ENCODE results near the gene KCNH4. TPM values are rescaled to one million over a fixed set of nuclear protein-coding genes. Genes with fewer than 3 reads are reported as not detected.

The KCNH4 gene
- total and polyA plus RNA-seq, 2 of the 13 experiments (the other 11 are each of a cell fraction or from before 2014, with no cell fraction given): 0.01 to 0.09 TPM

DNA sequence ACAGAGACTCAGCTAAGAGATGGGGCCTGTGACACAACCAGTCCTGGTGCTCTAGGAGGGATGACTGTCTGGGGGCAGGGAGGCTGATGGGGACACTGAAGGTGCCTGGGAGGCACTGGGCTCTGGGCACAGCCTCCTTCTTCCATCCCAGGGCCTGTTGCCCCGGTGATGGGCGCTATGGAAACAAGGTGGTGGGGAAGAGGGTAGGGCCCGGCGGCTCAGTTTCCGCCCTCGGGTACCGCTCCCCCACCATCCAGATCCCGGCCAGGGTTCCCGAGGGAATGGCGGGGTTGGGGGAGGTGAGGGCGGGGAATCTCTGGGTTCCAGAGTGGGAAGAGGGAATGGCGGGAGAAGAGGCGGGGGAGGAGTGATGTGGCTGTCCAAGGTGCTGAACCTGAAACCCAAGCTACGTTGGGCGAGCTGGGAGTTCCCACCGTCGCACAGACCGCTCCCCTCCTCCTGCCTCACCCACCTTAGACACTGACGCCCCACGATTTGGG lies 981 bp downstream of the KCNH4 start (continued):
- TF ChIP-seq, protein P1, sequence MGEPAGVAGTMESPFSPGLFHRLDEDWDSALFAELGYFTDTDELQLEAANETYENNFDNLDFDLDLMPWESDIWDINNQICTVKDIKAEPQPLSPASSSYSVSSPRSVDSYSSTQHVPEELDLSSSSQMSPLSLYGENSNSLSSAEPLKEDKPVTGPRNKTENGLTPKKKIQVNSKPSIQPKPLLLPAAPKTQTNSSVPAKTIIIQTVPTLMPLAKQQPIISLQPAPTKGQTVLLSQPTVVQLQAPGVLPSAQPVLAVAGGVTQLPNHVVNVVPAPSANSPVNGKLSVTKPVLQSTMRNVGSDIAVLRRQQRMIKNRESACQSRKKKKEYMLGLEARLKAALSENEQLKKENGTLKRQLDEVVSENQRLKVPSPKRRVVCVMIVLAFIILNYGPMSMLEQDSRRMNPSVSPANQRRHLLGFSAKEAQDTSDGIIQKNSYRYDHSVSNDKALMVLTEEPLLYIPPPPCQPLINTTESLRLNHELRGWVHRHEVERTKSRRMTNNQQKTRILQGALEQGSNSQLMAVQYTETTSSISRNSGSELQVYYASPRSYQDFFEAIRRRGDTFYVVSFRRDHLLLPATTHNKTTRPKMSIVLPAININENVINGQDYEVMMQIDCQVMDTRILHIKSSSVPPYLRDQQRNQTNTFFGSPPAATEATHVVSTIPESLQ (CRISPR knock-in tag; conservative IDR thresholded peaks at IDR 0.05): peak; percentile 98
- no peak for TF ChIP-seq TARDBP (CRISPR knock-in tag; IDR thresholded peaks at IDR 0.05)
- no peak; the same call in 1 of the 2 replicates for TF ChIP-seq ZBTB3 (CRISPR knock-in tag; IDR thresholded peaks at IDR 0.05; ENCODE audit: borderline replicate concordance, low read depth)
- peak; percentile 72; the same call in 1 of the 2 replicates for TF ChIP-seq TOE1 (CRISPR knock-in tag; IDR thresholded peaks at IDR 0.05)
- peak; percentile 61; the same call in 1 of the 2 replicates for TF ChIP-seq SNAPC5 (CRISPR knock-in tag; IDR thresholded peaks at IDR 0.05; ENCODE audit: borderline replicate concordance)
- TF ChIP-seq RAD51 (IDR thresholded peaks at IDR 0.05; ENCODE audit: borderline replicate concordance): no peak
- no peak for TF ChIP-seq RBFOX2 (IDR thresholded peaks at IDR 0.05; ENCODE audit: low read depth, low read length)
- peak; percentile 95 for TF ChIP-seq ZFP36L2 (CRISPR knock-in tag; IDR thresholded peaks at IDR 0.05)
- no peak for TF ChIP-seq RFX3 (CRISPR knock-in tag; IDR thresholded peaks at IDR 0.05)
- TF ChIP-seq, protein P2, sequence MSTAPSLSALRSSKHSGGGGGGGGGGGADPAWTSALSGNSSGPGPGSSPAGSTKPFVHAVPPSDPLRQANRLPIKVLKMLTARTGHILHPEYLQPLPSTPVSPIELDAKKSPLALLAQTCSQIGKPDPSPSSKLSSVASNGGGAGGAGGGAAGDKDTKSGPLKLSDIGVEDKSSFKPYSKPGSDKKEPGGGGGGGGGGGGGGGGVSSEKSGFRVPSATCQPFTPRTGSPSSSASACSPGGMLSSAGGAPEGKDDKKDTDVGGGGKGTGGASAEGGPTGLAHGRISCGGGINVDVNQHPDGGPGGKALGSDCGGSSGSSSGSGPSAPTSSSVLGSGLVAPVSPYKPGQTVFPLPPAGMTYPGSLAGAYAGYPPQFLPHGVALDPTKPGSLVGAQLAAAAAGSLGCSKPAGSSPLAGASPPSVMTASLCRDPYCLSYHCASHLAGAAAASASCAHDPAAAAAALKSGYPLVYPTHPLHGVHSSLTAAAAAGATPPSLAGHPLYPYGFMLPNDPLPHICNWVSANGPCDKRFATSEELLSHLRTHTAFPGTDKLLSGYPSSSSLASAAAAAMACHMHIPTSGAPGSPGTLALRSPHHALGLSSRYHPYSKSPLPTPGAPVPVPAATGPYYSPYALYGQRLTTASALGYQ (CRISPR knock-in tag; IDR thresholded peaks at IDR 0.05): peak; percentile 62; the same call in 1 of the 2 replicates
- TF ChIP-seq NCOA1 (CRISPR knock-in tag; IDR thresholded peaks at IDR 0.05): 0 out of 2 replicates have a peak, but pooled peaks have one; percentile 68
- TF ChIP-seq, protein P3, sequence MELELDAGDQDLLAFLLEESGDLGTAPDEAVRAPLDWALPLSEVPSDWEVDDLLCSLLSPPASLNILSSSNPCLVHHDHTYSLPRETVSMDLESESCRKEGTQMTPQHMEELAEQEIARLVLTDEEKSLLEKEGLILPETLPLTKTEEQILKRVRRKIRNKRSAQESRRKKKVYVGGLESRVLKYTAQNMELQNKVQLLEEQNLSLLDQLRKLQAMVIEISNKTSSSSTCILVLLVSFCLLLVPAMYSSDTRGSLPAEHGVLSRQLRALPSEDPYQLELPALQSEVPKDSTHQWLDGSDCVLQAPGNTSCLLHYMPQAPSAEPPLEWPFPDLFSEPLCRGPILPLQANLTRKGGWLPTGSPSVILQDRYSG (CRISPR knock-in tag; IDR thresholded peaks at IDR 0.05): peak; percentile 92; the same call in 1 of the 2 replicates
- TF ChIP-seq ZNF747 (CRISPR knock-in tag; IDR thresholded peaks at IDR 0.05; ENCODE audit: borderline replicate concordance): 0 out of 2 replicates have a peak, but pooled peaks have one; percentile 70
- TF ChIP-seq ZNF567 (CRISPR knock-in tag; IDR thresholded peaks at IDR 0.05; ENCODE audit: borderline replicate concordance): no peak
- TF ChIP-seq, protein P4, sequence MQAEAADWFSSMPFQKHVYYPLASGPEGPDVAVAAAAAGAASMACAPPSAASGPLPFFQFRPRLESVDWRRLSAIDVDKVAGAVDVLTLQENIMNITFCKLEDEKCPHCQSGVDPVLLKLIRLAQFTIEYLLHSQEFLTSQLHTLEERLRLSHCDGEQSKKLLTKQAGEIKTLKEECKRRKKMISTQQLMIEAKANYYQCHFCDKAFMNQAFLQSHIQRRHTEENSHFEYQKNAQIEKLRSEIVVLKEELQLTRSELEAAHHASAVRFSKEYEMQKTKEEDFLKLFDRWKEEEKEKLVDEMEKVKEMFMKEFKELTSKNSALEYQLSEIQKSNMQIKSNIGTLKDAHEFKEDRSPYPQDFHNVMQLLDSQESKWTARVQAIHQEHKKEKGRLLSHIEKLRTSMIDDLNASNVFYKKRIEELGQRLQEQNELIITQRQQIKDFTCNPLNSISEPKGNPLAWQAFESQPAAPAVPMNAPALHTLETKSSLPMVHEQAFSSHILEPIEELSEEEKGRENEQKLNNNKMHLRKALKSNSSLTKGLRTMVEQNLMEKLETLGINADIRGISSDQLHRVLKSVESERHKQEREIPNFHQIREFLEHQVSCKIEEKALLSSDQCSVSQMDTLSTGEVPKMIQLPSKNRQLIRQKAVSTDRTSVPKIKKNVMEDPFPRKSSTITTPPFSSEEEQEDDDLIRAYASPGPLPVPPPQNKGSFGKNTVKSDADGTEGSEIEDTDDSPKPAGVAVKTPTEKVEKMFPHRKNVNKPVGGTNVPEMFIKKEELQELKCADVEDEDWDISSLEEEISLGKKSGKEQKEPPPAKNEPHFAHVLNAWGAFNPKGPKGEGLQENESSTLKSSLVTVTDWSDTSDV (CRISPR knock-in tag; IDR thresholded peaks at IDR 0.05): peak; percentile 32
- peak; percentile 99 for TF ChIP-seq MIER2 (CRISPR knock-in tag; IDR thresholded peaks at IDR 0.05)
- TF ChIP-seq ATM (IDR thresholded peaks at IDR 0.05; ENCODE audit: borderline replicate concordance): no peak
- no peak for TF ChIP-seq SMARCE1 (IDR thresholded peaks at IDR 0.05; ENCODE audit: borderline replicate concordance)
- TF ChIP-seq GABPB1 (CRISPR knock-in tag; IDR thresholded peaks at IDR 0.05): peak; percentile 56
- TF ChIP-seq ELF3 (CRISPR knock-in tag; IDR thresholded peaks at IDR 0.05): peak; percentile 84
- peak; percentile 97 for TF ChIP-seq MXD3 (CRISPR knock-in tag; IDR thresholded peaks at IDR 0.05)

Measured in HepG2 (cell line).